ENCODE measurements around the gene HSPA14.

GRCh38 chr10:14822879-14823755, 15.0 kb upstream of the HSPA14 start:
- TF ChIP-seq EZH2 (optimal IDR thresholded peaks at IDR 0.05; ENCODE audit: low read depth, low read length) (no peak), CTCF (IDR thresholded peaks at IDR 0.05; ENCODE audit: low read length) (peak; percentile 69), EZH2phosphoT487 (IDR thresholded peaks at IDR 0.05; ENCODE audit: low read length) (no peak)
